Measurements from ENCODE around the gene TLN1. TPM values are rescaled to one million over a fixed set of nuclear protein-coding genes. Genes with fewer than 3 reads are reported as not detected.

Gene TLN1
- total RNA-seq, 1 experiment from 2014 or later = 109 TPM

DNA sequence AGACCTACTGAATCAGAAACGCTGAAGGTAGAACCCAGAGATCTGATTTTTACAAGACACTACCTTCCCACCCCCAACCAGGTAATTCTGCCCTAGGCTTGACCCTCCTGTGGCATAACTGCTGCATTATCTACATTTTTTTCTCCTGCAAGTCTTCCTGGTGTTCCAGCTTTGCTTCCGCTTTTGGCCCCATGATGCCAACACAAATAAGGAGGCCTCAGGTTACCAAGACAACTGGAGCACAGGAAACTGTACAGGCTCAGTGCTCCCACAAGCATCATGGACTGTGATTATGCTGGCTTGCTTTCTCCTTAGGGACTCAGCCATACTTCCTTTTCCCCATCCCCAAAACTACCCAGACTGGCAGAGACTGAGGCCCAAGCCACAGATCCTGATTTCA lies 28.7 kb upstream of the TLN1 start:
- Mint-ChIP-seq H3K27ac (peak overlapping the region; percentile 60; the same call in 1 of the 2 replicates), H3K4me3 (no peak overlapping the region), H3K4me1 (peaks cover 37% of the 10 kb centered on the region), H3K36me3 (peaks cover 3% of the 10 kb centered on the region; the same call in 1 of the 2 replicates), H3K27me3 (ENCODE audit: low read depth) (no peaks in the 10 kb centered on the region), H3K9me3 (no peaks in the 10 kb centered on the region)
- TF ChIP-seq ZNF232 (CRISPR knock-in tag; IDR thresholded peaks at IDR 0.05) (no peak), CREB1 (CRISPR knock-in tag; IDR thresholded peaks at IDR 0.05) (no peak), NFATC4 (CRISPR knock-in tag; IDR thresholded peaks at IDR 0.05) (no peak), OVOL2 (CRISPR knock-in tag; IDR thresholded peaks at IDR 0.05; ENCODE audit: borderline replicate concordance) (no peak), ZNF425 (CRISPR knock-in tag; conservative IDR thresholded peaks at IDR 0.05) (no peak), ZNF317 (CRISPR knock-in tag; IDR thresholded peaks at IDR 0.05; ENCODE audit: borderline replicate concordance, low read depth) (no peak), NFYB (CRISPR knock-in tag; conservative IDR thresholded peaks at IDR 0.05; ENCODE audit: low read depth) (no peak), SMAD3 (CRISPR knock-in tag; IDR thresholded peaks at IDR 0.05; ENCODE audit: borderline replicate concordance) (no peak), TP53 (CRISPR knock-in tag; IDR thresholded peaks at IDR 0.05) (no peak), E2F5 (CRISPR knock-in tag; IDR thresholded peaks at IDR 0.05) (no peak), CDX4 (CRISPR knock-in tag; IDR thresholded peaks at IDR 0.05; ENCODE audit: borderline replicate concordance) (no peak), NR1H2 (CRISPR knock-in tag; IDR thresholded peaks at IDR 0.05) (no peak), ZBTB21 (CRISPR knock-in tag; IDR thresholded peaks at IDR 0.05; ENCODE audit: borderline replicate concordance) (no peak), FOXJ3 (CRISPR knock-in tag; IDR thresholded peaks at IDR 0.05; ENCODE audit: borderline replicate concordance) (no peak), TEAD4 (CRISPR knock-in tag; IDR thresholded peaks at IDR 0.05) (no peak), E2F4 (CRISPR knock-in tag; IDR thresholded peaks at IDR 0.05; ENCODE audit: borderline replicate concordance, low read depth) (no peak)
- TF ChIP-seq, protein P1, sequence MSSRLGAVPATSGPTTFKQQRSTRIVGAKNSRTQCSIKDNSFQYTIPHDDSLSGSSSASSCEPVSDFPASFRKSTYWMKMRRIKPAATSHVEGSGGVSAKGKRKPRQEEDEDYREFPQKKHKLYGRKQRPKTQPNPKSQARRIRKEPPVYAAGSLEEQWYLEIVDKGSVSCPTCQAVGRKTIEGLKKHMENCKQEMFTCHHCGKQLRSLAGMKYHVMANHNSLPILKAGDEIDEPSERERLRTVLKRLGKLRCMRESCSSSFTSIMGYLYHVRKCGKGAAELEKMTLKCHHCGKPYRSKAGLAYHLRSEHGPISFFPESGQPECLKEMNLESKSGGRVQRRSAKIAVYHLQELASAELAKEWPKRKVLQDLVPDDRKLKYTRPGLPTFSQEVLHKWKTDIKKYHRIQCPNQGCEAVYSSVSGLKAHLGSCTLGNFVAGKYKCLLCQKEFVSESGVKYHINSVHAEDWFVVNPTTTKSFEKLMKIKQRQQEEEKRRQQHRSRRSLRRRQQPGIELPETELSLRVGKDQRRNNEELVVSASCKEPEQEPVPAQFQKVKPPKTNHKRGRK (CRISPR knock-in tag; IDR thresholded peaks at IDR 0.05; ENCODE audit: borderline replicate concordance) = no peak
- CTCF ChIA-PET = interaction anchor here (1.1 kb wide), 1 partner anchor 122 kb away, joined by 3 read pairs; no protein-coding TSS in a partner anchor
- POLR2A ChIA-PET = no interaction called here
- no peak for DNase-seq (ENCODE audit: low spot score)
- ATAC-seq = no peak

DNA sequence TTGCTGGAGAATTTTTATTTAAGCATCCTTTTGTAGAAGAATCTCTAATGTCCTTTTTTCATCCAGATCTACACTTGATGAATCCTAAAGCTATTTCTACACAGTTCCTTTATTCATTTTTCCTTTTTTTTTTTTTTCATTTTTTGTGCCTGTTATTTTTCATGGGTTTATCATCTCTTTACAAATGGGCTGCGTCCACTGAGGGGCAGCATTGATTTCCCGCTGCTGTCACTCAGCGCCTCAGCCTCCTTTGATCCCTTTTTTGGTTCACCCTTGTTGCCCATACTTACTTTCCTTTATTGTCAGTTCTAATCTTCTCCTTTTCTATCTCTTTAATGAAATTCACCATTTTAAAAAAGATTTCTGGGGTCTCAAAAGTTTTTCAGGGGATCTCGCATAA lies 27.8 kb upstream of the TLN1 start:
- no peak for DNase-seq (ENCODE audit: low spot score)
- Mint-ChIP-seq H3K4me1 (peaks cover 37% of the 10 kb centered on the region), H3K27me3 (ENCODE audit: low read depth) (no peaks in the 10 kb centered on the region), H3K4me3 (no peak overlapping the region), H3K27ac (no peak overlapping the region), H3K9me3 (no peaks in the 10 kb centered on the region), H3K36me3 (peaks cover 3% of the 10 kb centered on the region)
- ChIA-PET POLR2A (no interaction called here), CTCF (no interaction called here)
- no peak for ATAC-seq
- TF ChIP-seq PRRX2 (CRISPR knock-in tag; IDR thresholded peaks at IDR 0.05) (no peak), TEAD4 (CRISPR knock-in tag; IDR thresholded peaks at IDR 0.05) (no peak), PREB (CRISPR knock-in tag; IDR thresholded peaks at IDR 0.05; ENCODE audit: borderline replicate concordance) (no peak), OVOL2 (CRISPR knock-in tag; IDR thresholded peaks at IDR 0.05; ENCODE audit: borderline replicate concordance) (no peak), SOX15 (CRISPR knock-in tag; IDR thresholded peaks at IDR 0.05) (no peak), ERG (CRISPR knock-in tag; IDR thresholded peaks at IDR 0.05) (no peak), ZNF416 (CRISPR knock-in tag; IDR thresholded peaks at IDR 0.05) (no peak), ETV6 (CRISPR knock-in tag; IDR thresholded peaks at IDR 0.05) (no peak), ATF2 (CRISPR knock-in tag; IDR thresholded peaks at IDR 0.05; ENCODE audit: borderline replicate concordance, low read depth) (no peak), ATF3 (CRISPR knock-in tag; conservative IDR thresholded peaks at IDR 0.05) (no peak)

Measured in WTC11 (cell line).